ENCODE data around the gene RCC2.

The RCC2 gene

DNA sequence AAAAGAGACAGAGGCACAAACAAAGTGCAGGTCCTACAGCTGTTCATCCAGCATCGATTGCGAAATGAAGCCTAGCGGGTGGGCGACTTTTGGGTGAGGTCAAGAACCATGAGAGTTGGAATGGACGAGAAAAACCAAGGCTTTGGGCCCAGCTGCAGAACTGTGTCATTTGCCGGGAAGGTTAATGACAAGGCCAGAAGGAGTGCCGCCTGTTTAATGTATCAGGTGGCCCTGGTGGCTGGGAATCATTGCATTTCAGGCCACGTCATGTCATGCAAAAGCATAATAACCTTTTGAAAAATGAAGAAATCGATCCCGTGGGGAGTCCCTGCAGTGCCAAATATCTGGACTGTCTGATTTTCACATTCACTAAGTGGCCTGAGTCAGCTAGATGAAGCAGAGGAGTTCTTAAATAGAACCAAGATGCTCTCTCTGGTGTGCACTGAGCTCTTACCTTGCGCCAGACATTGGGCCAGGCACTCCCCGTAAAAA lies 8.1 kb upstream of the RCC2 start:
- in situ Hi-C loops (cut with MboI; ENCODE audit: low sequenced_read_pairs) = no loop called here

DNA sequence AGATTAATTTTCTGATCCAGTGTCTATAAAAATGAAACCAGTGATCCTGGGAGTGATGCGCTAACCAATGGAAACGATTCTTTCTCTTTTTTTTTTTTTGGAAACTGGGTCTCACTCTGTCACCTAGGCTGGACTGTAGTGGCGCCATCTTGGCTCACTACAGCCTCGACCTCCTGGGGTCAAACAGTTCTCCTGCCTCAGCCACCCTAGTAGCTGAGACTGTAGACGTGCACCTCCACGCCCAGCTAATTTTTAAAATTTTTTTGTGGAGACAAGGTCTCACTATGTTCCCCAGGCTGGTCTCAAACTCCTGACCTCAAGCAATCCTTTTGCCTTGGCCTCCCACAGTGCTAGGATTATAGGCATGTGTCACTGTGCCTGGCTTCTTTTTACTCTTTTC lies 3.4 kb upstream of the RCC2 start:
- in situ Hi-C loops (cut with MboI; ENCODE audit: low sequenced_read_pairs) = no loop called here

GRCh38 chr1:17441993-17442357 lies 2.5 kb upstream of the RCC2 start:
- in situ Hi-C loops (cut with MboI; ENCODE audit: low sequenced_read_pairs) = no loop called here

DNA sequence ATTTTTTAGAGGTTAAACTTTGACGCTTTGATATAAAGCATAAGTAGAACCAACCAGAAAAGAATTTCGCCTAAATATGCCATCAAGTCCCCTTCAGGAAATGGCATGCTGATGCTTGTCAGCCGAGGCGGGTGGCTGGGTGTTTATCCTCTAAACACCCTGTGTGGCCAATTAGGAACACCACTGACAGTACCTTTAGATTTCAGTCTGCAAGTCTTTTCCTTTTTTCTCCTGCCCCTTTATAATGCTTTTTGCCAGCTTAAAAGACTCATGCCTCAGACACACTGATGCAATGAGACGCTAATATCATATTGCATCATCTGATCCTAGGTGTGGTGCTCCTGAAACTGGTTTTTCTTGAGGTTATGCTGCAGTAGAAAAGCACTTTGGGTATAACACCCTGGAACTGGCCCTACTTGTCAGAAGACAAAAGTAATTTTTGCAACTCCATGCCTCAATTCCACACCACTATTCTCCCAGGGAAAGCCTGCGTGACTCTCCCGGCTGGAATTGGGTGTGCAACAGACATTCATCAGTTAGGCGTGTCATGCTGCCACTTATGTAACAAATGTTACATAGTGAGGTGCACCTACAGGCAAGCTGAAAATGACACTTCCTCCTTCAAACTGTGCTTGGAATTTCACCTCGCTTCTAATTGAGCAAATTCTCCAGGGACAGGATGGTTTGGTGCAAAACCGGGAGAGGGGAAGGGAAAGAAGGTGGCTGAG lies 2.0 kb upstream of the RCC2 start:
- in situ Hi-C loops (cut with MboI; ENCODE audit: low sequenced_read_pairs) = no loop called here

DNA sequence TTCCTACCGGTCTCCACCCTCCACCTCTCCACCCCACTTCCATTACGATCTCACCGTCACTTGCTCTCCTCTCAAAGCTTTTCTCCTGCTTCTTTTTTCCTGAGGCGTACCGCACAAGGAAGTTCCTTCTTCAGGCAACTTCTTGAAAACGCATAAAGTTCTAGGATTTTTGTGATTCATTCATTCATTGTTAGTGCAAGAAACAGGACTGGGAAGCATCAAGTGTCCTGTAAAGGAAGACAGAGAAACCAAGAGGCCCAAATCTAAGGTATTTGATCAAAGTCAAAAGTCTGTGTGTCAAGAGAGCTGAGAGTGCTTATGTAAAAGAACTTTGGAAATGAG lies 1.3 kb upstream of the RCC2 start:
- in situ Hi-C loops (cut with MboI; ENCODE audit: low sequenced_read_pairs) = no loop called here

GRCh38 chr1:17440074-17440826 lies 773 bp upstream of the RCC2 start:
- in situ Hi-C loops (cut with MboI; ENCODE audit: low sequenced_read_pairs) = no loop called here

GRCh38 chr1:17438318-17439249 lies 893 bp downstream of the RCC2 start:
- in situ Hi-C loops (cut with MboI; ENCODE audit: low sequenced_read_pairs) = no loop called here

- in situ Hi-C loops (cut with MboI; ENCODE audit: low sequenced_read_pairs) = no loop called here
Measured at GRCh38 chr1:17437580-17438317, 1.7 kb downstream of the RCC2 start.

DNA sequence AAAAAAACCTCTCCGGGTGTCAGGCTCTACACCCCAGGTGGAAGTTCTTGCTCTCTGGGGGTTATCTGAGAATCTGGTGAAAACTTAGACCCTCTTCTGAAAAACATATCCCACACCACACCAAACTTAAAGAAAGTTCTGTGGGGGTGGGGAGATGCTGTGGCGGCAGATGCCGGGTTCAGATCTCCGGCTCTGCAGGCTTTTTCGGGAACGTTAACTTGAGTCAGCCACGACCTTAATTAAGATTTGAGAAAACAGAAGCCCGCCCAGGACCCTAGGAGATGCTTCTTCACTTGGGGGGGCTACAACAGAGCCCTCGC lies 2.3 kb downstream of the RCC2 start:
- in situ Hi-C loops (cut with MboI; ENCODE audit: low sequenced_read_pairs) = no loop called here

DNA sequence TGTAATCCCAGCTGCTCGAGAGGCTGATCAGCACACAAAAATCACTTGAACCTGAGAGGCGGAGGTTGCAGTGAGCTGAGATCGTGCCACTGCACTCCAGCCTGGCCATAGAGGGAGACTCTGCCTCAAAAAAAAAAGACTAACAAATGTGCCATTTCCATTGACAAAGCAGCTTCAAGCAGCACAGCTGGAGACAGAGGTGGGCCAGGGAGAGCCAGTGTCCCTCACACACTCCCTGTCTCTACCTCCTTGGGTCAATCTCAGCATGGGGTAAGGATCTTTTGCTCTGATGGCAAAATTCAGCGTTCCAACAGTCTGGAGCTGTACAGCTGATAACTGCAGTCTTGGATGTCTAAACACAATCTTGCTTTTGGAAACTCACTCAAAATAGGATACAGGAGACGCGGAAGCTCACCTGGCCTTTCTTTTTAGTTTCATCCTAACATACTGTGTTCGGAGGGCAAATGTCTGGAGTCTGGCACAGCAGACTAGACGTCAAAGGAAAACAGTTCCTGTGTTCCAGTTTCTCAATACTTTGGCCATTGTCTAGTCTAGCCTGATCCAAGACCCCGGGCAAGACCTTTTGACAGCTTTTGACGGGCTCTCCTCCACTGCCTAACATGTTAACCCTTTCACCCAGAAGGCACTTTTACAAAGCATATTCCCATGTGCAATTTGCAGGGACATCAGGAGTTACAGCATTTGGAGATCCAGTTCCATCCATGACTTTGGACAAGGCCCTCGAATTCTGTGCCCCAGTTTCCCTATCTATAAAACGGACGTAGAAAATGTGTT lies 2.9 kb downstream of the RCC2 start:
- in situ Hi-C loops (cut with MboI; ENCODE audit: low sequenced_read_pairs) = no loop called here

- in situ Hi-C loops (cut with MboI; ENCODE audit: low sequenced_read_pairs) = no loop called here
Measured at GRCh38 chr1:17434601-17435000, 4.9 kb downstream of the RCC2 start.

GRCh38 chr1:17434016-17434415 lies 5.5 kb downstream of the RCC2 start:
- in situ Hi-C loops (cut with MboI; ENCODE audit: low sequenced_read_pairs) = no loop called here

DNA sequence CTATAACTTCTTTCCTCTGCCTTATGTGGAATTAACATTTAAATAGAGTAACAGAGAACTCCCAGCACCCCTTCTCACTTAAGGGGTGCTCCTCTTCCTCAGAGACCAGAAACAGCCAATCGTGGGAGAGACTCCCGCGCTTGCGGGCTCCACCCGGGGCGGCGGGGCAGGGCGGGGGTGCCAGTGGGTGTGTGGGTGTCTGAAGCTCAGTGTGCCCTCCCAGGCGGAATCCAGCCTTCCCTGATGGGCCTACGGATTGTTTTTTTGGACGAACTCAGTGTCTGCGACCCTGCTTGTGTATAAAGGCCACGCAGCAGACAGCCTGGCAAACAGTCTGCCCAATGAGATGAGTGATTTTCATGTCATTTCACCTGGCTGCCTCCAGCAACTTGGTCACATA lies 6.2 kb downstream of the RCC2 start:
- in situ Hi-C loops (cut with MboI; ENCODE audit: low sequenced_read_pairs) = no loop called here

- in situ Hi-C loops (cut with MboI; ENCODE audit: low sequenced_read_pairs) = no loop called here
Measured at GRCh38 chr1:17432412-17432811, 7.1 kb downstream of the RCC2 start.

- in situ Hi-C loops (cut with MboI; ENCODE audit: low sequenced_read_pairs) = no loop called here
Measured at GRCh38 chr1:17429183-17429582, 10.3 kb downstream of the RCC2 start.

GRCh38 chr1:17427696-17428660 lies 11.5 kb downstream of the RCC2 start:
- in situ Hi-C loops (cut with MboI; ENCODE audit: low sequenced_read_pairs) = no loop called here

DNA sequence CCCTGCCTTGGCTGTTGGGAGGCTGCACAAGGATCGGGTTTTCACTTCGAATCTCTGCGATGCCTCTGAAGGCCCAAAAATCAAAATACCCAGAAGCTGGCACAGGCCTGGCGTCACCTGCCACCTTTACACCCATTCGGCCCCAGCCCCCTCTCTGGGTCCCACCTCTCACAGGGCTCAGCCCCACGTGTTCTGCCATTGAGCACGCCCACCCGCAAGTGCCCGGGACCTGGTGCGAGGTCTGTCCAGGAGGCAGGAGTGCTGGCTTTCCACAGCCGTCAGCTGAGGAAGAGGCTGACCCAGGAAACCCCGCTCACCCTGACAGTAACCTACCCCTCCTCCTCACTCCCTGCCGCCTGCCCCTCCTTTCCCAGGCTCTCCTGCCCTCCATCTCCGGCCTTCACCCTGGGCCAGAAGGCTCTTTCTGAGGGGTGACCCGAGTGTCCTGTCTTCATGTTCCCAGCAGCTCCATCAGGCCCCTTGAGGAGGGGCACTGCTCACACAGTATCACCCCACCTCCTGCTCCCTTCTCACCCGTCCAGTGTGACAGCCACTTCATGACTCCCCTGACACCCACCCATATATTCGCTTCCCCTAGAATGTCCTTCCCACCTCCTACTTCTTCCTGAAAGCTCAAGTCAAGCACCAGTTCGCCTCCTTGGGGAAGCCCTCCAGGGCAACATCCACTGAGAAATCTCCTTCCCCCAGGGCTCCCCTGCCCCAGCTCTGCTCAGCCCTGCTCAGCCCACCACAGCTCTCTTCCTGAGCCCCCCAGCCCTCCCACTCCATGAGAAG lies 13.5 kb downstream of the RCC2 start:
- in situ Hi-C loops (cut with MboI; ENCODE audit: low sequenced_read_pairs) = no loop called here

DNA sequence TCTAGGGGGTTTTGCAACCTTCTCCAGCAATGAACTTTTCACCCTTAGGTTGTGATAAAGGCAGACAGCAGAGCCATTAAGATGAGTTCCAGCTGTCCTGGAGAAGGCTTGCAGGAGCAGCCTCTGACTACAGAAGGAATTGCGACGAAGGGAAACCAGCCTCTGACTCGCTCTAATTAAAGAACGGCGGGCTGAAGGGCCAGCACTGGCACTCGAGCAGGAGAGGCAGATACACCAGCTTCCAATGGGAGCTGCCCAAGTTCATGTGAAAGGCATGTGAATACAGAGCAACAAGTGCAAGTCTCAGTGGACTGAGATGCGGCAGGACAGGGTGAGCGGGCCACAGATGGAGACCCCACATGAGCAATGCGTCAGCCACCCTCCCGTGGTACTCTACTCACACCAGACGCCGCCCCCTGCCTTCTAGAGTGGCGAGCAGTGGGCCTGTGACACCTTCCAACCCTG lies 15.7 kb downstream of the RCC2 start:
- in situ Hi-C loops (cut with MboI; ENCODE audit: low sequenced_read_pairs) = no loop called here

Measured in HL-60/S4 (cell line).